ENCODE data around the gene PVALB.

GRCh38 chr22:36846949-36847348, 30.1 kb upstream of the PVALB start:
- no peak for TF ChIP-seq CTCF (IDR thresholded peaks at IDR 0.05)
- TF ChIP-seq POLR2A (IDR thresholded peaks at IDR 0.05) = no peak
- TF ChIP-seq EP300 (IDR thresholded peaks at IDR 0.05) = no peak
